ENCODE data around the gene COG5. TPM values are rescaled to one million over a fixed set of nuclear protein-coding genes. Genes with fewer than 3 reads are reported as not detected.

Gene COG5
- total and polyA plus RNA-seq, 9 of the 15 experiments (the other 6 are each of a cell fraction or from before 2014, with no cell fraction given), result 15.3 to 75.1 (median 56.4) TPM

- peak; percentile 79 for TF ChIP-seq KAT7 (CRISPR knock-in tag; IDR thresholded peaks at IDR 0.05; ENCODE audit: borderline replicate concordance)
- peak; percentile 42; the same call in 1 of the 2 replicates for TF ChIP-seq GTF2F1 (IDR thresholded peaks at IDR 0.05; ENCODE audit: low read depth, low read length)
- TF ChIP-seq HDGF (IDR thresholded peaks at IDR 0.05), result no peak
- TF ChIP-seq STAG1 (CRISPR knock-in tag; IDR thresholded peaks at IDR 0.05; ENCODE audit: borderline replicate concordance), result no peak
- no peak for TF ChIP-seq ZNF830 (CRISPR knock-in tag; IDR thresholded peaks at IDR 0.05)
- TF ChIP-seq CUX1 (CRISPR knock-in tag; IDR thresholded peaks at IDR 0.05), result peak; percentile 75; the same call in 1 of the 2 replicates
- TF ChIP-seq, protein P1, sequence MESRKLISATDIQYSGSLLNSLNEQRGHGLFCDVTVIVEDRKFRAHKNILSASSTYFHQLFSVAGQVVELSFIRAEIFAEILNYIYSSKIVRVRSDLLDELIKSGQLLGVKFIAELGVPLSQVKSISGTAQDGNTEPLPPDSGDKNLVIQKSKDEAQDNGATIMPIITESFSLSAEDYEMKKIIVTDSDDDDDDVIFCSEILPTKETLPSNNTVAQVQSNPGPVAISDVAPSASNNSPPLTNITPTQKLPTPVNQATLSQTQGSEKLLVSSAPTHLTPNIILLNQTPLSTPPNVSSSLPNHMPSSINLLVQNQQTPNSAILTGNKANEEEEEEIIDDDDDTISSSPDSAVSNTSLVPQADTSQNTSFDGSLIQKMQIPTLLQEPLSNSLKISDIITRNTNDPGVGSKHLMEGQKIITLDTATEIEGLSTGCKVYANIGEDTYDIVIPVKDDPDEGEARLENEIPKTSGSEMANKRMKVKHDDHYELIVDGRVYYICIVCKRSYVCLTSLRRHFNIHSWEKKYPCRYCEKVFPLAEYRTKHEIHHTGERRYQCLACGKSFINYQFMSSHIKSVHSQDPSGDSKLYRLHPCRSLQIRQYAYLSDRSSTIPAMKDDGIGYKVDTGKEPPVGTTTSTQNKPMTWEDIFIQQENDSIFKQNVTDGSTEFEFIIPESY (CRISPR knock-in tag; IDR thresholded peaks at IDR 0.05), result peak; percentile 61; the same call in 1 of the 2 replicates
- no peak; the same call in 1 of the 2 replicates for TF ChIP-seq TOE1 (IDR thresholded peaks at IDR 0.05; ENCODE audit: borderline replicate concordance)
- peak; percentile 85; the same call in 1 of the 2 replicates for TF ChIP-seq TOE1 (CRISPR knock-in tag; IDR thresholded peaks at IDR 0.05; ENCODE audit: borderline replicate concordance, low read depth)
- TF ChIP-seq TAF9B (IDR thresholded peaks at IDR 0.05; ENCODE audit: partially characterized antibody), result peak; percentile 75
- TF ChIP-seq ZNF41 (CRISPR knock-in tag; conservative IDR thresholded peaks at IDR 0.05), result 0 out of 2 replicates have a peak, but pooled peaks have one; percentile 39
- TF ChIP-seq ELF4 (CRISPR knock-in tag; IDR thresholded peaks at IDR 0.05), result no peak
- no peak for TF ChIP-seq ZBTB49 (CRISPR knock-in tag; IDR thresholded peaks at IDR 0.05; ENCODE audit: borderline replicate concordance)
- TF ChIP-seq PPARD (CRISPR knock-in tag; IDR thresholded peaks at IDR 0.05), result no peak
- TF ChIP-seq EGR1 (conservative IDR thresholded peaks at IDR 0.05), result peak; percentile 66
- TF ChIP-seq MCM3 (IDR thresholded peaks at IDR 0.05), result no peak
- TF ChIP-seq TSC22D4 (tag; IDR thresholded peaks at IDR 0.05), result no peak
- no peak for TF ChIP-seq TAL1 (IDR thresholded peaks at IDR 0.05)
- TF ChIP-seq ZBTB7A (IDR thresholded peaks at IDR 0.05; ENCODE audit: borderline replicate concordance, control insufficient read depth, low read depth, low read length), result peak; percentile 90
Observed at GRCh38 chr7:107563775-107564552, at the start of gene COG5, which contains the start of gene DUS4L (continued).
